Natural killer cell (primary cell): ENCODE data around the gene DHX36. TPM values are rescaled to one million over a fixed set of nuclear protein-coding genes. Genes with fewer than 3 reads are reported as not detected.

Experiments
- ATAC-seq, 3 donors: fragments of 150-1000 bp in 2 of 3; fragments of 200-7000 bp in 1 of 3; cut with Tn5 transposase; 1 replicate in 1 of 3; 2 replicates in 2 of 3; pipeline ENCODE4 v1.10.0; 2021; ENCODE audit warnings: mild to moderate bottlenecking in 2 of 3, moderate library complexity in 2 of 3
- DNase-seq, 2 donors: peaks; one replicate each; pipeline versions ENCODE4 v3.0.0 to v3.0.0-alpha.2; 2013 to 2021; ENCODE audit warnings: mixed read lengths in 1 of 2
- H3K27ac ChIP-seq: one replicate; pipeline ENCODE4 v1.5.1; 2013; ENCODE audit warnings: mild to moderate bottlenecking, low read length
- H3K27me3 ChIP-seq: one replicate; pipeline ENCODE4 v1.6.1; 2013; ENCODE audit warnings: low read length; ENCODE audit not compliant: control insufficient read depth, insufficient read depth
- H3K36me3 ChIP-seq: one replicate; pipeline ENCODE4 v1.6.1; 2013; ENCODE audit warnings: low read length; ENCODE audit not compliant: control insufficient read depth, insufficient read depth
- H3K4me1 ChIP-seq: one replicate; pipeline ENCODE4 v1.6.1; 2013; ENCODE audit warnings: low read length; ENCODE audit not compliant: control insufficient read depth, insufficient read depth
- H3K4me3 ChIP-seq: one replicate; pipeline ENCODE4 v1.5.1; 2013; ENCODE audit warnings: low read length
- H3K9me3 ChIP-seq: one replicate; pipeline ENCODE4 v1.6.1; 2013; ENCODE audit warnings: low read length; ENCODE audit not compliant: control insufficient read depth, insufficient read depth
- H3K27ac Mint-ChIP-seq, 2 donors: one replicate each; pipeline ENCODE4 v1.8.0; 2022; ENCODE audit warnings: mild to moderate bottlenecking in 2 of 2, mixed read lengths in 2 of 2, moderate library complexity in 1 of 2
- H3K27me3 Mint-ChIP-seq, 2 donors: one replicate each; pipeline ENCODE4 v1.8.0; 2022; ENCODE audit warnings: low read depth in 2 of 2, mixed read lengths in 2 of 2
- H3K36me3 Mint-ChIP-seq: one replicate; pipeline ENCODE4 v1.8.0; 2022; ENCODE audit warnings: mixed read lengths
- H3K4me1 Mint-ChIP-seq, 2 donors: one replicate each; pipeline ENCODE4 v1.8.0; 2022; ENCODE audit warnings: mixed read lengths in 2 of 2
- H3K4me3 Mint-ChIP-seq: one replicate; pipeline ENCODE4 v1.8.0; 2022; ENCODE audit warnings: mild to moderate bottlenecking, moderate library complexity, mixed read lengths
- H3K9me3 Mint-ChIP-seq, 2 donors: one replicate each; pipeline ENCODE4 v1.8.0; 2022; ENCODE audit warnings: mixed read lengths in 2 of 2
- CTCF ChIP-seq: fragments of 200-600 bp; IDR thresholded peaks from one replicate; pipeline ENCODE4 v1.8.0; 2022; ENCODE audit warnings: antibody characterized with exemption
- WGBS: methylation state at CpG from one replicate; pipeline ENCODE4 v1.1.7; 2013; ENCODE audit warnings: missing lambda C conversion rate; ENCODE audit not compliant: insufficient coverage; 5-methylcytosine and 5-hydroxymethylcytosine counted together
- intact Hi-C: fragments of 100-400 bp; cut with micrococcal nuclease; formaldehyde crosslinking; loops from one replicate; pipeline ENCODE4 v1.14.2; 2022
- total RNA-seq, 4 donors: library from RNA; stranded (reverse); fragments of 120-200 nt in 1 of 4; gene quantifications; one replicate each; pipeline versions ENCODE4 v1.2.3 to v1.2.4, GENCODE V29; 2013 to 2022

DHX36 gene
- total RNA-seq, 3 donors from 2014 or later (not counting 1 experiment from before 2014, with no cell fraction given) = 97.3 to 111 (median 102) TPM

- peaks cover 34% of the 10 kb centered on the region for H3K36me3 Mint-ChIP-seq
These were observed 22.7 kb downstream of the DHX36 start for GRCh38 chr3:154301561-154301960.

GRCh38 chr3:154294016-154294415, 30.3 kb downstream of the DHX36 start:
- Histone ChIP-seq H3K4me3 (no peak overlapping the region), H3K9me3 (no peaks in the 10 kb centered on the region), H3K27ac (no peak overlapping the region), H3K27me3 (no peaks in the 10 kb centered on the region), H3K4me1 (no peaks in the 10 kb centered on the region), H3K36me3 (peaks cover 84% of the 10 kb centered on the region)
- H3K36me3 Mint-ChIP-seq = peaks cover 7% of the 10 kb centered on the region
- H3K27ac Mint-ChIP-seq = peak overlapping the region; percentile 31 to 37
- WGBS = no CpG with 5 or more reads among the region's 2 CpGs
- TF ChIP-seq CTCF = no peak
- intact Hi-C loops = no loop called here
- DNase-seq (no peak), ATAC-seq (no peak)
- H3K4me3 Mint-ChIP-seq = no peak overlapping the region
- no peaks in the 10 kb centered on the region for H3K9me3 Mint-ChIP-seq
- no peaks in the 10 kb centered on the region for H3K27me3 Mint-ChIP-seq
- H3K4me1 Mint-ChIP-seq = peaks cover 0 to 5% of the 10 kb centered on the region in 2 donors

More at GRCh38 chr3:154301561-154301960, 22.7 kb downstream of the DHX36 start:
- no peaks in the 10 kb centered on the region for H3K9me3 Mint-ChIP-seq
- H3K4me3 ChIP-seq = no peak overlapping the region
- H3K4me3 Mint-ChIP-seq = no peak overlapping the region
- ATAC-seq (no peak), DNase-seq (no peak)
- intact Hi-C loops = no loop called here
- H3K9me3 ChIP-seq = no peaks in the 10 kb centered on the region
- H3K27ac ChIP-seq = no peak overlapping the region
- H3K4me1 ChIP-seq = no peaks in the 10 kb centered on the region
- H3K36me3 ChIP-seq = peaks cover 89% of the 10 kb centered on the region
- 100% methylated on average over 2 of the region's 3 CpGs for WGBS
- TF ChIP-seq CTCF = no peak
- H3K27me3 ChIP-seq = no peaks in the 10 kb centered on the region
- H3K4me1 Mint-ChIP-seq = peaks cover 0 to 5% of the 10 kb centered on the region in 2 donors
- peak overlapping the region; percentile 27 to 29 for H3K27ac Mint-ChIP-seq
- no peaks in the 10 kb centered on the region for H3K27me3 Mint-ChIP-seq

- Mint-ChIP-seq H3K4me1 (peaks cover 3 to 4% of the 10 kb centered on the region in 2 donors), H3K9me3 (no peaks in the 10 kb centered on the region), H3K36me3 (peaks cover 6% of the 10 kb centered on the region), H3K27me3 (no peaks in the 10 kb centered on the region), H3K27ac (peak overlapping the region in 1 of 2 donors; percentile 67), H3K4me3 (no peak overlapping the region)
- DNase-seq (no peak), ATAC-seq (no peak)
- H3K36me3 ChIP-seq = peaks cover 88% of the 10 kb centered on the region
- no peaks in the 10 kb centered on the region for H3K4me1 ChIP-seq
- no peak overlapping the region for H3K27ac ChIP-seq
- TF ChIP-seq CTCF = no peak
- no peaks in the 10 kb centered on the region for H3K9me3 ChIP-seq
- intact Hi-C loops = no loop called here
- no peaks in the 10 kb centered on the region for H3K27me3 ChIP-seq
- H3K4me3 ChIP-seq = no peak overlapping the region
- 98% methylated on average over 5 of the region's 5 CpGs for WGBS
These were observed 34.1 kb downstream of the DHX36 start for GRCh38 chr3:154290187-154290586.

GRCh38 chr3:154285221-154285620, 39.1 kb downstream of the DHX36 start:
- Mint-ChIP-seq H3K4me3 (no peak overlapping the region), H3K9me3 (no peaks in the 10 kb centered on the region), H3K4me1 (peaks cover 5 to 6% of the 10 kb centered on the region in 2 donors), H3K27me3 (no peaks in the 10 kb centered on the region), H3K27ac (peak overlapping the region; percentile 33 to 53), H3K36me3 (peaks cover 28% of the 10 kb centered on the region)
- Histone ChIP-seq H3K27me3 (no peaks in the 10 kb centered on the region), H3K36me3 (peaks cover 90% of the 10 kb centered on the region), H3K4me3 (no peak overlapping the region), H3K27ac (peak overlapping the region; percentile 14), H3K9me3 (no peaks in the 10 kb centered on the region), H3K4me1 (no peaks in the 10 kb centered on the region)
- ATAC-seq = no peak
- DNase-seq = no peak
- no peak for TF ChIP-seq CTCF
- 45% methylated on average over 2 of the region's 2 CpGs for WGBS
- intact Hi-C loops = no loop called here
